HL-60 (cell line): ENCODE results near the gene HESX1.

Experiments used
- DNase-seq, 2 experiments: peaks; one replicate each; pipeline ENCODE4 v3.0.0-alpha.2; 2010 to 2020; ENCODE audit warnings: low read depth in 1 of 2, low spot score in 1 of 2
- H3K27ac ChIP-seq: fragments of 250-450 bp; sonication (Bioruptor Pico); replicated peaks from 2 replicates; pipeline ENCODE4 v1.5.1; 2020; ENCODE audit warnings: mild to moderate bottlenecking, moderate library complexity
- H3K27me3 ChIP-seq: fragments of 250-450 bp; sonication (Bioruptor Pico); 2 replicates; pipeline ENCODE4 v1.5.1; 2021; ENCODE audit warnings: mild to moderate bottlenecking, moderate library complexity; ENCODE audit not compliant: insufficient read depth, poor library complexity, severe bottlenecking
- H3K4me3 ChIP-seq: replicated peaks from 2 replicates; pipeline ENCODE4 v1.5.1; 2011; ENCODE audit warnings: mild to moderate bottlenecking, control low read depth, low read length; ENCODE audit not compliant: insufficient read depth
- GABPA ChIP-seq: IDR thresholded peaks from 2 replicates; pipeline ENCODE4 v1.6.1; 2012; ENCODE audit warnings: low read depth
- POLR2AphosphoS5 ChIP-seq: IDR thresholded peaks from 2 replicates; pipeline ENCODE4 v1.6.1; 2012; ENCODE audit warnings: low read depth
- SPI1 ChIP-seq: IDR thresholded peaks from 2 replicates; pipeline ENCODE4 v1.6.1; 2012; ENCODE audit warnings: low read depth, mild to moderate bottlenecking, borderline replicate concordance
- TF ChIP-seq, protein P1 (sequence below): IDR thresholded peaks from 2 replicates; pipeline ENCODE4 v1.6.1; 2012; ENCODE audit warnings: low read depth; ENCODE audit not compliant: insufficient replicate concordance
- TF ChIP-seq, protein P2 (sequence below): IDR thresholded peaks from one replicate; pipeline ENCODE4 v1.5.1; 2011; ENCODE audit warnings: low read length, control low read depth, inconsistent platforms; ENCODE audit not compliant: insufficient read depth

The HESX1 gene

DNA sequence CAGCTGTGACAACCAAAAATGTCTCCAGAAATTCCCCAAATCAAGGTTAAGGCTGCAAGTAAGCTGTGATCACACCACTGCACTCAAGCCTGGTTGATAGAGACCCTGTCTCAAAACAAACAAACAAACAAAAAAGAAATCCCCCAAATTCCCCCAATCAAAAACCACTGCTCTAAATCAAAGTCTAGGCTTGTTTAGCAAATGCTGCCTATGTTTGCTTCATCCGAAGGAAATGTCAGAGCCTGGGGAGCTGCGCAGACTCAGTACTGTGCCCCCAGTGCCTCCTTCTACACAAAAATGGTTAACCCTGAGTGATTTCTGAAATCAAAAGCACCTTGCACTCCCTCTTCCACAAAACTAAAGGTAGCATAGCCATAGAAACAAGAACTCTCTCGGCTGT, 48.0 kb downstream of the HESX1 start:
- TF ChIP-seq SPI1 = no peak
- TF ChIP-seq, protein P1, sequence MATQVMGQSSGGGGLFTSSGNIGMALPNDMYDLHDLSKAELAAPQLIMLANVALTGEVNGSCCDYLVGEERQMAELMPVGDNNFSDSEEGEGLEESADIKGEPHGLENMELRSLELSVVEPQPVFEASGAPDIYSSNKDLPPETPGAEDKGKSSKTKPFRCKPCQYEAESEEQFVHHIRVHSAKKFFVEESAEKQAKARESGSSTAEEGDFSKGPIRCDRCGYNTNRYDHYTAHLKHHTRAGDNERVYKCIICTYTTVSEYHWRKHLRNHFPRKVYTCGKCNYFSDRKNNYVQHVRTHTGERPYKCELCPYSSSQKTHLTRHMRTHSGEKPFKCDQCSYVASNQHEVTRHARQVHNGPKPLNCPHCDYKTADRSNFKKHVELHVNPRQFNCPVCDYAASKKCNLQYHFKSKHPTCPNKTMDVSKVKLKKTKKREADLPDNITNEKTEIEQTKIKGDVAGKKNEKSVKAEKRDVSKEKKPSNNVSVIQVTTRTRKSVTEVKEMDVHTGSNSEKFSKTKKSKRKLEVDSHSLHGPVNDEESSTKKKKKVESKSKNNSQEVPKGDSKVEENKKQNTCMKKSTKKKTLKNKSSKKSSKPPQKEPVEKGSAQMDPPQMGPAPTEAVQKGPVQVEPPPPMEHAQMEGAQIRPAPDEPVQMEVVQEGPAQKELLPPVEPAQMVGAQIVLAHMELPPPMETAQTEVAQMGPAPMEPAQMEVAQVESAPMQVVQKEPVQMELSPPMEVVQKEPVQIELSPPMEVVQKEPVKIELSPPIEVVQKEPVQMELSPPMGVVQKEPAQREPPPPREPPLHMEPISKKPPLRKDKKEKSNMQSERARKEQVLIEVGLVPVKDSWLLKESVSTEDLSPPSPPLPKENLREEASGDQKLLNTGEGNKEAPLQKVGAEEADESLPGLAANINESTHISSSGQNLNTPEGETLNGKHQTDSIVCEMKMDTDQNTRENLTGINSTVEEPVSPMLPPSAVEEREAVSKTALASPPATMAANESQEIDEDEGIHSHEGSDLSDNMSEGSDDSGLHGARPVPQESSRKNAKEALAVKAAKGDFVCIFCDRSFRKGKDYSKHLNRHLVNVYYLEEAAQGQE = no peak
- no peak for TF ChIP-seq POLR2AphosphoS5
- TF ChIP-seq, protein P2, sequence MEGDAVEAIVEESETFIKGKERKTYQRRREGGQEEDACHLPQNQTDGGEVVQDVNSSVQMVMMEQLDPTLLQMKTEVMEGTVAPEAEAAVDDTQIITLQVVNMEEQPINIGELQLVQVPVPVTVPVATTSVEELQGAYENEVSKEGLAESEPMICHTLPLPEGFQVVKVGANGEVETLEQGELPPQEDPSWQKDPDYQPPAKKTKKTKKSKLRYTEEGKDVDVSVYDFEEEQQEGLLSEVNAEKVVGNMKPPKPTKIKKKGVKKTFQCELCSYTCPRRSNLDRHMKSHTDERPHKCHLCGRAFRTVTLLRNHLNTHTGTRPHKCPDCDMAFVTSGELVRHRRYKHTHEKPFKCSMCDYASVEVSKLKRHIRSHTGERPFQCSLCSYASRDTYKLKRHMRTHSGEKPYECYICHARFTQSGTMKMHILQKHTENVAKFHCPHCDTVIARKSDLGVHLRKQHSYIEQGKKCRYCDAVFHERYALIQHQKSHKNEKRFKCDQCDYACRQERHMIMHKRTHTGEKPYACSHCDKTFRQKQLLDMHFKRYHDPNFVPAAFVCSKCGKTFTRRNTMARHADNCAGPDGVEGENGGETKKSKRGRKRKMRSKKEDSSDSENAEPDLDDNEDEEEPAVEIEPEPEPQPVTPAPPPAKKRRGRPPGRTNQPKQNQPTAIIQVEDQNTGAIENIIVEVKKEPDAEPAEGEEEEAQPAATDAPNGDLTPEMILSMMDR = no peak
- no peak overlapping the region for H3K4me3 ChIP-seq
- no peak for DNase-seq
- H3K27me3 ChIP-seq = peaks cover 9% of the 10 kb centered on the region
- H3K27ac ChIP-seq = no peak overlapping the region

DNA sequence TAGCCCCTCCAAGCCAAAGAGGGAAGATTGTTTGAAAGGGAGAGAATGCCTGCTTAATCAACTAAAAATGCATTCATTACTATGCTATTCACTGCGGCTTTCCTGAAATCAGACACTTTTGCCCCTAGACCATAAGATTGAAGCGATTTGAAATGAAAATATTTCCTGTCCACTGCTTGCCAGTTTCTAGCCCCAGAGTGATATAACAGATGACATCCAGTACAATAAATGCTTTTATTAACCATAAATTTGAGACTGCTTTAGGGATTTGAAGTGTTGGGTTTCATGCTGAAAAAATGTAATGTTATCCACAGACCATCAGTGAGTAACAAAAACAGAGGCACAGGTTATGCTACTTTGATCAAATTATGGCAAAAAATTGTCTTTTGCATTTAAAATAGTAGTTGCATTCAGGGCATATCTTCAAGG, 48.7 kb downstream of the HESX1 start:
- Histone ChIP-seq H3K4me3 (no peak overlapping the region), H3K27me3 (peaks cover 9% of the 10 kb centered on the region), H3K27ac (no peak overlapping the region)
- TF ChIP-seq POLR2AphosphoS5 = no peak
- TF ChIP-seq GABPA = no peak
- TF ChIP-seq, protein P2 = no peak
- no peak for TF ChIP-seq SPI1
- TF ChIP-seq, protein P1 = no peak
- DNase-seq = no peak

DNA sequence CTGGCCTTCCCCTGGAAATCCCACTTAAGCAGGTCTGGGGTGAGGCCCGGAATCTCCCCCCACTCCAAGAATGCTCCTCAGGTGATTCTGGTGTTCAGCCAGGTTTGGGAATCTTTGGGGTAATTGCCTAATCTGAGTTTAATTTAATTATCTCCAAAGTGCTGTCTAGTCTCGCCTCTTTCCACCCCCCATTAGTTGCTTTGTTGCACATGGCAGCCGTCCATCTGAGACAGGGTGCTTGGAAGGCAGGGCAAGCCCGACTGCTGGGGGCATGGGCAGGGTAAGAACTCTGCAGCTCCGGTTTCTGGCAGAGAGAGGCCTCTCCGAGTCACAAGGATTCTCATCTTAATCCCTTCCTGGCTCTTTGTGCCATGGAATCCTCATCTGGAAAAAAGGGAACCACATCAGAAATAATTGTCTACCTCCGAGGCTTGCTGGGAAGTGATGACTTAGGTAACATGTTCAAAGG, 49.6 kb downstream of the HESX1 start:
- Histone ChIP-seq H3K27ac (no peak overlapping the region), H3K27me3 (peaks cover 7% of the 10 kb centered on the region), H3K4me3 (no peak overlapping the region)
- TF ChIP-seq, protein P1 = no peak
- TF ChIP-seq POLR2AphosphoS5 (no peak), SPI1 (no peak), GABPA (no peak)
- TF ChIP-seq, protein P2 = no peak
- DNase-seq = no peak
